ENCODE results near the gene BACH2.

- TF ChIP-seq CTCF (IDR thresholded peaks at IDR 0.05; ENCODE audit: low read depth, low read length, poor library complexity, severe bottlenecking) (no peak), EZH2phosphoT487 (IDR thresholded peaks at IDR 0.05; ENCODE audit: borderline replicate concordance, low read length) (no peak)
Observed at GRCh38 chr6:90118069-90118468, 178.6 kb downstream of the BACH2 start.
